Right hindlimb (tissue), 1 donor: ENCODE results near the gene CAMK2D.

Experiments used
- DNase-seq: peaks from one replicate; pipeline ENCODE4 v3.0.0-alpha.2; 2018

Gene CAMK2D

DNA sequence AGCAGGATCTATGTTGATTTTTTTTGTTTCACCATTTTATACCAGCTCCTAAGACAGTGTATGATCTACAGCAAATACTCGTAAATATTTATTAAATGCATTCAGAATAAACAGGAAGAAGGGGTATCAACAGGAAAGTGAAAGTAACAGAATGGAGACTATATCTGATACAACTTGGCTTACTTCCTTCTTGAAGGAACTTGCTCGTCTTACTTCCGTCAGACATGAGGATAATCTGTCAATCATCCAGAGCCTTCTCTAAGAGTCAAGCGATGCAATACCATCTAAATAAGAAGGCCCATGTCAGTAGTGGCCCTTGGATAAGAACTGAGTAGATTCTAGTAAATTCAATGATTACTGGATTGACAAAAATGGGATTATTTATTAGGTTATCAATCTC lies 84.2 kb downstream of the CAMK2D start:
- no peak for DNase-seq

DNA sequence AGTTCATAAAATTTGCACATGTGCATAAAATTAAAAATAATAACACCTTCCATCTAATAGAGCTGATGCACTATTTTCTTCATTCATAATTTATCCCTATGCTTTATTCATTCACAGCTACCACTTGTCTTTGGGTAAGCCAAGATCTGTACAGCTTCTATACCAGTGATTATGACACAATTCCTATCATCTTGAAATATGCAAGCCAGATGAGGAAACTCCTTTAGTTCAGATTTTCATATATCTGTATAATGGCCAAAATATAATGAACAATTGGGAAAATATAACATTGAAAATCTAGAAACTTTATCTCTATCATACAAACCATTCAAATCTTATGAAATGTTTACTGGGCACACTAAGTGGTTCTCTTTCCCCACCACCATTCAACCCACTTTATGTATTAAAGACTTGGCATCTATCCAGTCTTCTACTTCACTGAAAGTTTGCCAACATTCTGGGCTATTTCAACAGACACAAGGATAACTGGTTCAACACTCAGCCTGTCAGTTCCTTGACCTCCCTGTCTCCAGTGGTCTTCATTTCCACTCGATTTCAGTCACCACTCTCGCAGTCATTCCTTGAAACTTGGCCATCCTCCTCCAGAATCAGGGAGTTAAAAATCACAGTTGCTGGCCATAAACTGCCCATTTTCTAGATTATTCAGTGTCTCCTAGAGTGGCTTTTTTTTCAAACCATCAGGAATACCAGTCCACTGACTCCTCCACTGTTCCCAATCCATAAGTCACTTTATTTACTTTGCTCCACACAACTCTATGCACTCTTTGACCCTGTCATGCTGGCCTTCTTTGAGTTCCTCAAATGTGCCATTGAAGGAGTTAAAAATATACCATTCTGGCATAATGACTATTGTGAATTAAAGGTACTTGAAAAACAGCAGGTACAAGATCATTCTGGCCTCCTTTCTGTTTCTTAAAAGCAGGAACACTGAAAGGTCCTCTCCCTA lies 85.5 kb downstream of the CAMK2D start:
- DNase-seq = no peak

DNA sequence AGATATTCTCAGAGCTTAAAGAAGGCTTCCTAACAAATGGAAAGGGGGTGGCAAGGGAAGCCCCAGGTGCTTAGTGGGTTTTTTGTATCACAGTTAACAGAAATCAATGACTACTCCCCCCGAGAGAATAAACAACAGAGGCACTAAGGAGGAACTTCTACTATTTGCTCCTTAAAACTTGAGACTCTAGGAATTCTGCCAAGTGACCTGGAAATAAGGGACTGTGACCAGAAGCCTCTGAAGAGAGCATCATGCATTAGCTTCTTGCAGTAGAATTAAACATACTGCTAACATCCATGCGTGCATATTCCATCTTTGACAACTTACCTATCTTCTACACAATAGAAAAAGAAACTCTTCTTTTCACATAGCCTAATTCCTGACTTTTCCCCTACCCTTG lies 86.8 kb downstream of the CAMK2D start:
- no peak for DNase-seq

DNA sequence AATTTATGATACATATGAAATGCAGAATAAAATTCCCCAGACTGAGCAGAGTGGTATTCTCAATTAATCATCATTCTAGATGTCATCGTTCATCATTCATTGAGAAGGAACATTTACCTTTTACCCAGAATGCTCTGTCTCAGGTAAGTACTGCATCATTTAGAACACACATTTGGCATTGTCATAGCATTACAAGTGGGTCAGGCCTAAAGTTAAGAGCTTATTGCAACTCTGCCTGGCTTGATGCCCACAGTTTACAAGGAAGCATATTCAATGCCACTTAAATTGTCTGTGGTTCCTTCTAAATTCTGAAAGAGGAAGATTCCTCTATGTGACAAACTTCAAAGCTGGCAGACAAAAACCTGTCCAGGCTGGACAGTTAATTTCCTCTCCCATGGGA lies 87.3 kb downstream of the CAMK2D start:
- DNase-seq = no peak

DNA sequence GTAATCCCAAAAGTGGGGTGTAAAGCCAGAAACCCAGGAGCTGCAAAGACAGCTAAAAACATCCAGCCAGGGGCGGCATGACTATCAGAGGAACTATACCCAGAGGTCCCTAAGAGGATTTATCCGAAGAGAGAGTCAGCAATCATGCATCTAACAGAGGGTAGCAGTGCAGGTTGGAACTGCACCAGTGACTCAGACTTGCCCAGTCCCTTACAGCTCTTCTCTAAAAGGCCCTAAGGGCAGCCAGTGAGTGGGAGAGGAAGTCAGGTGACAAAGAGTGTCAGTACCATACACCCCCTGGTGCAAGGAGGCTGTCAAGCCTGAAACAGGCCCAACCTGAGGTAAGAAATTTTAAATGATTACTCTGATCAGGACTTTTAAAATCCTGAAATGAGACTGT lies 88.1 kb downstream of the CAMK2D start:
- no peak for DNase-seq

DNA sequence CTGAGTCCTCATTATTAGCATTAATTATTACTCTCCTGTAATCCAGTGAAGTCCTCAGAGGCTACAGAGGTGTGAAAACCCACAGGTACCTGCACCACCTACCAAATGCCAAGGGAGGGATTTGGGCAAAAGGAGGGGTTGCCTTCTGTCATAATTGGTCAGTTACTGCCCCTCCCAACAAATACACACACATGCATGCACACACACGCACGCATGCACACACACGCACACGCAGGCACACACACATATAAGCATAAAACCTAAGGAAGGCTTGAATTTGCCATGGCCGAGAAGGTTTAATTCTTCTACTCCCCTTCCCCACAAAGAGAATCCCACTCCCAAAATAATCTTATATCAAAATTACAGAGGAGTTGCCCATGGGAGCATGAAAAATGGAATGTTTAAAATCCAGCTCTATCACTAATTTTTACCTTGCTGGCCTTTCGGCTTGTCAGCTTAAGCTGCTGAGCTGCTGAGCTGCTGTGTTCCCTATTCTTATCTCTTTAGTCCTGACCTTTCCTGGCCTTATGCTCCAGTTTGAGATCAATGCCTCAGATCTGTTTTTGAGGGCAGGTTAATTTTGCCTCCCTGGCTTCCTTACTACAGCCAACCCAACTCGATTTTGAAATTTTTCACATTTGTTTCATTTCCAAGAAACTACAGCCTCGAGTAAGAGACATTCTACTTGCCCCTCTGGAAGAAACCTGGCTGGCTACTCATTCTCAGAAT lies 95.0 kb downstream of the CAMK2D start:
- no peak for DNase-seq

DNA sequence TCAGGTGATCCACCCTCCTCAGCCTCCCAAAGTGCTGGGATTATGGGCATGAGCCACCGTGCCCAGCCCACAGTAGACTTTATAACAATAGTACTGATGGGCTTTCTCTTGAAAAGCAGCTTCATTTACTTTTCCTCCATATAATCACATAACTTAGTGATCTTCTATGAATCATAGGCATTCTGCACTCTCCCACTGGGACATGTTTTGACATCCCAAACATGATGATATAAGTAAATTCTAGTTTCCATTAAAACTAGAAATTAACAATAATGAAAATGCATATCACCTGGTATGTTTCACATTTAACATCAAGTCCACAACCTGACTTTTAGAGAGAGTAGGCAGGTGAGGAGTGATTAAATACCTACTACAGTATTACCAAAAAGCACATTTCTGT lies 96.5 kb downstream of the CAMK2D start:
- no peak for DNase-seq

DNA sequence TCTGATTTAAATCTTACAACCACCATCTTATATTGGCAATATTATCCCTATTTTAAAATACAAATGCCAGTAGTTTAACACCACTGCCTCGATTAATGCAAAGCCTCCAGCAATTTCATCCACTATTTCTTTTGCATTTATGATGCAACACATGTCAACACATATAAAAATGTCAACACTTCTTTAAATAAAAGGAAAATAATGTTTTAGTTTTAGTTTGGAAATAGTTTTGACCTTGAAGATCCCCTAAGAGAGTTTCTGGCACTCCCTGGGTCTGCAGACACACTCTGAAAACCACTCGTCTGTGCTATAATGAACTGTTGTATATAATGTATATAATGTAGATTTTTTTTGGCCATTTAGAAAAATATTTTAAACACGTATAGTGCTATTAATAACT lies 99.0 kb downstream of the CAMK2D start:
- DNase-seq = no peak

DNA sequence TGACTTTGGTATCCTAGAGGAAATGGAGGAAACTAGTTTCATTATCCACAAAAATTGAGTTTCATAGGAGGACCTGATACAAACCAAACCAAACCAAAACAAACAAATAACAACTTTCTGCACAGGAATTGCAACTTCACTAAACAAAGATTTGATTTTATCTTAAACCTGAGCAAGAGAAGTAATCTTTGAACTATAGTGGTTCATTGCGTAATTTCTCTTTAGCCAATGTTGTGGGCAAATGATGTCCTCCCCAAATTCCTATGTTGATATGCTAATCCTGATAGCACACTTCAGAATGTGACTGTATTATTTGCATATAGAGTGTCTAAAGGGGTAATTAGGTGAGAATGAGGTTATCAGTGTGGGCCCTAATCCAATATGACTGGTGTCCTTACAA lies 102.4 kb downstream of the CAMK2D start:
- no peak for DNase-seq

DNA sequence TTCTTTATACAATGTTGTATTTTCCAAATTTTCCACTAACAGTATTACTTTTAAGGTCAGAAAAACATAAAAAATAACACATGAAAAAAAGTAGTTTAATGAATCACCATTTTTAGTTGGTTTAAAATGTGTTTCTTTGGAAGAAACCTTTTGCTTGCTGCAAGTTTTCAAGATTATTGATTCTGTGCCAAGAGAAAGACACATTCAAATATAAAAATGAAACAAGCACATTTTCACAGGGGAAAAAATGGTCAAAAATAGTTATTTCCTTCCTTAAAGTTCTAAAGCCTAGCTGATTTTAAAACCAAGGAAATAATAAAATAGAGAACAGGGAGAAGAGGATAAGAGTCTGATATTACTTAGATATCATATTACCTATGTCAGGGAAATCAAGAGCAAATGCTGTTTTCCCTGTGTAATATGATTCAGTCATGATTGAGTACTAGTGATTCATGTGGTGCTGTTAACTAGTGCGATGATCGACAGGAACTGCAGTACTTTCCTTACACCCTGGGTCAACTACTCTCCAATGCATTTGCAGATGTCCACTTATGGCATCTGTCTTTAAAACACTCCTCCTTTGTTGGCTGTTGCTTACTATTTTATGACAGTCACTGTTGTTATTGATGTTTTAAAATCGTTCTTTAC lies 103.8 kb downstream of the CAMK2D start:
- DNase-seq = no peak

DNA sequence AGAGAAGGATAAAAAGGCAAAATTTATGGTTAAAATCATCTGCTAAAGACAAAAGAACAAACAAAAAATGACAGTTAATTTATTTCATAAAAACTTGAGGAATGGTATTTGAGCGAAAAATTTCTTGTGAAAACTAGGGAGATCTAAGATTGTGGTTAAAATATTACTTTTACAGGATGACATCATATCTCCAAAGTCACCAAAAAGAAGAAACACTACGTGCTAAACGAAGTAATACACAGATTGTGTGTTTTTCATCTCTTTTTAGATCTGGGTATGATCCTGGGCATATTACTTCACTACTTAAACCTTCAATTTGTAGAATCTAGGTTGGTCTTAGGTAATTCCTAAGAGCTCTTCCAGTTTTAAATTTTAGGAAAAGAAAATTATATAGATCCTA lies 107.7 kb downstream of the CAMK2D start:
- no peak for DNase-seq

DNA sequence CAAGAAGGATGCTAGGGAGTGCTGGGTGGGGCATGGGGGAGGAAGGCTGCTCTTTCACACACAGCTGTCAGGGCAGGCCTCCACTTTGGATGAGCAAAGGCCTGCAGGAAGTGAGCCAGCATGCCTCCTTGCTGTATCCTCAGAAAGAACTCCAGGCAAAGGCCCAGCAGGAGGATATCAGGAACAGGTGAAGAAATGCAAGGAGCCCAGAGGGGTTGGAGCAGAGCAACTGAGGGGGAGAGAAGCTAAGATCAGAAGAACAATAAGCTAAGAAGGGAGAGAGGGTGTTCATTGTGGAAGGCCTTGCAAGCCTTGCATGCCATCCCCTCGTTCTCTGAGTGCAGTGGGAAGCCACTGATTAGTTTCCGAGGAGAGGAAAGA lies 115.1 kb downstream of the CAMK2D start:
- no peak for DNase-seq

DNA sequence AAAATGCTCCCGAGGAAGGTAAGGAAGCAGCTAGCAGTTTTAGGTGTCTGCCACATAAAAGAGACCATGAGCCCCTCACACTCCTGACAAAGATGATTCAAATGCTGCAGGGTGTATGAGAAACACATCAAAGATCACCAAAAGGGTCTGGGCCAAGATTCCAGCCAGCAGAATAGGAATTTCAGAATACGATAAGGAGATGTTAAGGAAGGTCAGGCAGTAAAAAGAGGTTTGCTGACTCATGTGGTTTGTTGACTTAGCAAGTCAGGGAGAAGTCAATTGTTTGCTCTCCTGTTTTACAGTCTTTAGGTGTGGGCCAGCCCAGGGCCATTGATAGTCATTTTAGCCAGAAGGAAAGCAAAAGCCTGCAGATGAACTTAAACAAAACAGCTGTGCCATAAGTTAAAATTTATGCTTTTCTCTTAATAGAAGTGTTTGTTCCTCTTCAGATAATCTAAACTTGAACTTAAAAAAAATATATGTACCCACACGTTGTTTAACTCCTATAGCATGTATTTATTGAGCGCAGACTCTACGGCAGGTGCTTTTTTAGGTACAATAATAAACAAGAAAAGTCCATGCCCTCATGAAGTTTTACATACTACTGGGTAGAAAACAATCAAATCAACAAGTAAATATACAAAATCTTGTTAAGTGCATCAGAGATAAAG lies 115.6 kb downstream of the CAMK2D start:
- no peak for DNase-seq

DNA sequence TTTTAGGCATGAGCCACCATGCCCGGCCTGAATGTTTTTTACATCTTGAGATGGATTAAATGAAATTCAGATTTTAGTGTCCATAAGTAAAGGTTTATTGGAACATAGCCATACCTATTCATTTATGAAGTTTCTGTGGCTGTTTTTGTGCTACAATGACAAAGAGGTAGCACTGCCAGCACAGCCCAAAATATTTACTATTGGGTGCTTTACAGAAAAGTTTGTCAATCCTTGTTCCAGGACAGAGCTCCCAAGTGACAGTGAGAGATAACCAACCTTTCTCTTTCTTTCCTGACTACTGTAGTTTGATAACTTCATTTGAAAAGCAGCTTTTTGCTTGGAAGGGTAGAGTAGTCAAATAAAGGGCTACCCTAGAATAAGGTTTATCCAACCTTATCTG lies 116.2 kb downstream of the CAMK2D start:
- no peak for DNase-seq

DNA sequence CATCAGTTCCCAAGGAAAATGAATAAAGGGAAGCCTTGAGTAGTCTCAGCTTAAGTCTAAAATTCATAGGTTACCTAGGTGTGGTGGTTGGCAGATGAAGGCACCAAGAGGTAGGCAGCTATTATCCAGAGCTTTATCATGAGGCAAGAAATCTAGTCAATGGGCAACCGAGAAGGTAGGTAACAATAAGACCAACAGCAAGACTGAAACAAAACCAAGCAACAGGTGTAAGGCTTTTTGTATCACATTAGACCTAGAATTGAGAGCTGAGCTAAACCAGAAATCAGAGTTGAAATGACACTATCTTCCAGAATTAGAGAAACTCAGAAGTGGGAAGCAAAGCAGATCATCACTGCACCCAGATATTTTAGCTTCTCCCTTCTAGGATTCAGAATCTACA lies 117.1 kb downstream of the CAMK2D start:
- no peak for DNase-seq

DNA sequence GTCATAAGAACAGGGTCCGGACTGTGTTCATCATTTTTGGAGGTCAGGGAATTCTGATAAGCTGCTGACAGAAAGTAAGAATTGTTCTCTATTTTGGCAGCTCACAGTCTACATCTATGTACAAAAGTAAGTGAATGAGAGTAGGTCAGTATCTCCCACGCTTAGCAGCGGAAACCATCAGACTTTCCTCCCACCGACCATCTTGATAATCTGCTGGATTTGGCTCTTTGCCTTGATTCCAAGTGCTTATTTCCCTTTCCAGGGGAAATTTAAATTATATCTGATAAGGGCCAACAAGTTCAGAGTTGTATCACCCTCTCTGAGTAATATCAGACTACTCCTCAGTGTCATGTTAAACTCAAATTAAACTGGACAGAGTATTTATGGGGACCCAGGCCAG lies 118.0 kb downstream of the CAMK2D start:
- DNase-seq = no peak

DNA sequence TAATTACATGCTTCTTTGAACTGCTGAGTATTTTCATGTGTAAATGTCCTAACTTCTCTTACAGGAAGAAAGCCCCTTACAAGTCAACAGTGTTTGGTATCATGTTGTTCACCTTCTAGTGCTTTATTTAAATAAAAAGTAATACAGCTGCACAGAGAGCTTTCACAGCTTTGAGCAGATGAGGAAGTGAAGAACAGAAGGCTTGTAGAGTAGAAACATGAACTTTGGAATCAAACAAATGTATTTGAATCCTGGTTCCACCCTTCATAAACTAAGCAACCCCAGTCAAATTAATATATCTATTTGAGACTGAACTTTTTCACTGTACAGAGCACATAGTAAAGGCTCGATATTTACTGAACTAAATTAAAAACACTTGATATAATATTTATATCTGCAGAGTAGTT lies 120.5 kb downstream of the CAMK2D start:
- no peak for DNase-seq

DNA sequence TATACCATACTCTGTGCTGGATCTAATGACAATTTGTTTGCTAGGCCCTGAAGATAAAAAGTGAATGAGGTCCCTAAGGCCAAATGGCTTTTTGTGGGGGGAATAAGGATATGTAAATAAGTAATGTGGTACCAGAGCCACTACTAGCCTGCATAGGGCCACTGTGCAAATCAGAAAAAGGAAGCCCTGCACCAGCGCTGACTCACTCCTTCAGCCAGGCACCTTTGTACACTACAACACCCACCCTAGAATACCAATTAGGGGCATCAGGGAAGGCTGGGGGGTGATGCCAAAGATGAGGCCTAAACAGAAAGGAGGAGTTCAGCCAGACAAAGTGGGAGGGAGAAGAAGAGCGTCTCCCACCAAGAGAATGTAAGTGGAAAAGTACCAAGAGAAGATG lies 122.2 kb downstream of the CAMK2D start:
- no peak for DNase-seq

DNA sequence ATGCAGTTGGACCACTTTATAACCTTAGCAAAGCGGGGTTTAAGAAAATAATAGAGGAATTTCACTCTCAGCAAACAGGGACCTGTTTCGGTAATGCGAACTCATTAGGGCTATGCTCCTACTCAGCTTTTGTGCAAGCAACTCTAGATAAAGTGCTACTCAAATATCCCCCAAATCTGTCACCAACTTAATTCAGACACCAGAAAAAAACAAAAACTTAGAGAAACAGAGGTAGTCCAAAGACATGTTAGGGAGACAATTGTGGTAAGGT lies 123.0 kb downstream of the CAMK2D start:
- no peak for DNase-seq

DNA sequence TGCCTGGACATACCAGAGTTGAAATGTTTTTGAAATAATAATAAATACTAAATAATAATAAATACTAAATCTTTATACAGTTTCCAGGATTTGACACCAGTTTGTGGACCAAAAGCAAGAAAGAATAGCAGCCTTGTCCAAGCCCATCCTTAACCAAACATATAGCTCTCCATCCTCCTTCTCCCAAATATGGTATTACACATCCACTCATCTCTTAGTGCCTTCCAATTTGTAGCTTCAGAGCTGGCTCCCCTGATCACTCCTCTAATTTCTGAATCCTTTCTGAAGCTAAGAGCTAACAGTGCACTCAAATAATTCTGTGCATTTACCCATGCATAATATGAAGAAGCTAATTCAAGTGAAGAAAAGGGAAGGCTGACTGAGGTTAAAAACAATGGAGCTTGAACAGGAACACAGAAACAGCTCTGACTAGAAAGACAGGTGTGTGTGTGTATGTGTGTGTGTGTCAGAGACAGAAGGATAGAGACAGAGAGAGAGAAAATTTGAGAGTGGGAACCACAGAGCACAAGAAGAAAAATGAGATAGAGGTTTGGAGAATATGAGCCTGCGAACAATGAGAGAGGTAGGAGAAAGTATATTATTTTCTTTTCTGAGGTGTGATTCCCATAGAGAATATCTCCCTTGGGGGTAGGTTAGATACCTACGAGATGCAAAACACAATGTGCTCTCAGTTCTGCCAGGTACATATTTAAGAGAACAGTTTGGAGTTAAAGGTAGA lies 123.5 kb downstream of the CAMK2D start:
- no peak for DNase-seq

DNA sequence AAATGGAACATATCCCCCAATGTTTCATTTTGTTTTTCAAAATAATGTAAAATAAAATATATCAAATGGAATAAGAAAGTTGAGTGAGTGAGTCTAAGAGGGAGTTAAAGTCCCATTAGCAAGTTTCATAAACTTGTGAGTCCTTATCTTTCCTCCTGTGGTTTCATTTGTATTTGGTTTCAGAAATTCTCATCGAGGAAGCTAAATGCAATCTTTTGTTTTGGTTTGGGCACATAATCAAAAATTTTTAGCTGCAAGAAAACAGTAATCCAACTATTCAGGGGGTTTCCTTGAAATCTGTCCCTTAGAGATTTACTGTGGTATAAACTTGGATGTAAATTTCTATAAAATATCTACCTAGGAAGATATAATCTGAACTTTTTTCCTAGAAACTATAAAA lies 124.2 kb downstream of the CAMK2D start:
- DNase-seq = no peak

DNA sequence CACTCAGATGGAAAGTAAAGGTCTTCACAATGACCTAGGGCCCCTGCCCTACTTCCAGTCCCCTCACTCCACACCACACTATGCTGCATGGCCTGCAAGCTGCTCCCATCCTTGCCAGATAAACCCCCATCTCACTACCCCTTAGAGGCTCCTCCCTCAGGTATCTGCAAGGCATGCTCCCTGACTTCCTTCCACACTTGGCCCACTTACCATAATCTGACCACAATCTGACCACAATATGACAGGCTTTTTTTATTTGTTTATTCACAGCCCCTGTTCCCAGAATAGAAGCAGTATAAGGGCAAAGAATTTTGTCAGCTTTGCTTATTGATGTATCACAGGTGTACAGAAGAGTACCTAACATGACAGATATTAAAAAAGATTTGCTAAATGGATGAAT lies 124.7 kb downstream of the CAMK2D start:
- DNase-seq = no peak

DNA sequence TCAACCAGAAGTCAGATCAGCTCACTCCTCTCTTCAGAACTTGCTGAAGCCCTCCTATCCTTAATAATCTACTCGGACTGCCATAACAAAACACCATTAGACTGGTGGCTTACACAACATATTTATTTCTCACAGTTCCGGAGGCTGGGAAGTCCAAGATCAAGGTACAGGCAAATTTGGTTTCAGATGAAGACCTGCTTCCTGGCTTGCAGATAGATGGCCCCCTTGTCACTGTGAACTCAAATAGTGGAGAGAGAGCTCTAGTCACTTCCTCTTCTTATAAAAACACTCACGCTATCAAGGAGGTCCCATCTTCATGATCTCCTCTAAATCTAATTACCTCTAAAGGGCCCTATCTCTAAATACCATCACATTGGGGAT lies 125.1 kb downstream of the CAMK2D start:
- DNase-seq = no peak
